ENCODE data around the gene KRT6B.

The KRT6B gene

DNA sequence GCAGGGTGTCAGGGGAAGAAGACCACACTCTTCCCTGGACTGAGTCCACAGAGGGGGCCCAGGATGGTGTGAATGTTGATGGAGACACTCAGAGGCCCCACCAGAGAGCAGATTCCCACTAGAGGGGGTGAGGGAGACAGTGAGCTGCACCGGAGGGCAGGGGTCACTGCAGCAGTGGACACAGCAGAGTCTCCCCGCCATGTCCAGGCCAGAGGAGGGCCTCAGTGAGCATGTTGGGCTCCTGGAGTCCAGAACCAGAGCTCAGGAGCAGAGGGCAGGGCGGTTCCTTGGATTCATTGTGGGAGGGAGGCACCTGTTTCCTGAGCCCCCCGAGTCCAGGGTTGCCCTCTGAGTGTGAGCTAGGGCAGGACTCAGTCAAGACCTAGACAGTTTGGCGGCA is 44.0 kb downstream of the KRT6B start:
- no peak for DNase-seq

- DNase-seq: no peak
Measured at GRCh38 chr12:52405922-52406385, 46.0 kb downstream of the KRT6B start, which contains the start of gene KRT82. Gene KRT82 (minus strand): TSS chr12:52406335. CDS start chr12:52406277, 58 bp downstream.

DNA sequence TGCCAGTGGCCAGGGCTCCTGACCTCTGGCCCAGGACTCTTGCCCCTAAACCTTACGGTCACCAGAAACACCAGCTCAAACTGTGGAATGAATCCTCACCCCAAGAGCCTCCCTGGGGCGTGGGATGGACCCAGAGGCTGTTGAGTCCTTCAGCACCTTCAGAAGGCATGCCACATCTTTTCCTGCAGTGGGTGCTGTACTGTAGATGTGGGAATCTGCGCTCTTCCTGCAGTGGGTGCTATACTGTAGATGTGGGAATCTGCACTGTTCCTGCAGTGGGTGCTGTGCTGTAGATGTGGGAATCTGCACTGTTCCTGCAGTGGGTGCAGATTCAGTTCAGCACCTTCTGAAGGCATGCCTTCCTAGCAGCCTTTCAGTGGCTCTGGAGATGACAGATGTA is 47.0 kb downstream of the KRT6B start:
- DNase-seq: no peak

DNA sequence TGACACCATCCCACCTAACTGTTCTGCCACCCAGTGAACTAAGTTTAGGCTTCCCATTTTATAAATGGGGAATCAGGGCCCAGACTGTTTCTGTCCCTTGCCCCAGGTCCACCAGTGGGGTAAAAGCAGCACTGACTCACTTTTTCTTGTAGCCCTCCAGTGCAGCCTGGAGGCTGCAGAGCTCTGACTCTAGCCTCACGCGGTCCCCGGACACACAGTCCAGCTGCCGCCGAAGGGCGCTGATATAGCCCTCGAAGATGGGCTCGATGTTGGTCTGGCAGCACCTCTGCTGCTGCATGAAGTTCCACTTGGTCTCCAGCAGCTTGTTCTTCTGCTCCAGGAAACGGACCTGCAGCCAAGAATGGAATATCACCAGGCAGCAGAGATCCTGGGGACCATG is 48.4 kb downstream of the KRT6B start:
- no peak for DNase-seq

DNA sequence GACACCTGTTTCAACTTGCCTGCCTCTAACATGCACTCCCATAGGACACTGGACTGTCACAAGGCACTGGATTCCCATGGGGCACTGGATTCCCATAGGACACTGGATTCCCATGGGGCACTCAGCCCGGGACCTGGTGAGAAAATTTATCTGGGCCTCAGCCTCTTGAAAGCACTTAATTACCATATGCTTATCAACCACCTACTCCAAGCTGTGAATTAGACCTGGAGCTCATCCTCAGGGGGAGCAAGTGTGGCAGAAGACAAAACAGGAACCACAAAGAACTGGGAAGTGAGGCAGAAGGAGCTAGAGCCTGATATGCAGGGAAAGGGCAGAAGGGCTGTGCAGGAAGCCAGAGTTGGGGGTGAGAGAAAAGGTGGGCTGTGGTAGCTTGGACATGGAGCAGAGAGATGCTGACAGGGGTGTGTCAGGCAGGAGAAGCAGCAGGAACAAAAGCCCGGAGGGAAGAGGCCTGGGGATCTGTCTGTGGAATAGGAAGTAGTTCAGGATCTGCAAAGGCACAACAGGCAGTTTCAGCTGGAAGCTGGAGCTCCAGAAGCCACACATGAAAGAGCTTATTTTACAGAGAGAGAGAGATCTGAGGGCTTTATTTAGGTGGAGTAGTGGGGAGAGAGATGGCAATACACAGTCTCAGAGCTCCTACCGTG is 48.9 kb downstream of the KRT6B start:
- DNase-seq: no peak

GRCh38 chr12:52402377-52402776 is 49.6 kb downstream of the KRT6B start:
- DNase-seq: no peak

DNA sequence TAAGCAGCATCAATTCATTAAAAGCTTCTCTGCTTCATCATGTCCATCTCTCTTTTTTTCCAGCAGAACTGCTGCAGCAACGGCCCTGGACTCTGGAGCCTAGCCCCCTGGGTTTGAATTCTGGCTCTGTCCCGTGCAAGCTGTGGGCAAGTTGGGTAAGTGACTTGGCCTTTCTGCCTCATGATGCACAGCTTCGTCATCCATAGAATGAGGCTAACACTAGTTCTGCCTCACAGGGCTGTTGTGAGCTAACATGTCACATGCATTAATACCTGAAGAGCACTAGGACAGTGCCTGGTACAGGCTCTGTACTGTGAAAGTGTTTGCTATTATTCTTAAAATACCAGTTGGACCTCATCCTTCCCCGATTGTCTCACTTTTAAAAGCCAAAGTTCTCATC is 50.0 kb downstream of the KRT6B start:
- no peak for DNase-seq

DNA sequence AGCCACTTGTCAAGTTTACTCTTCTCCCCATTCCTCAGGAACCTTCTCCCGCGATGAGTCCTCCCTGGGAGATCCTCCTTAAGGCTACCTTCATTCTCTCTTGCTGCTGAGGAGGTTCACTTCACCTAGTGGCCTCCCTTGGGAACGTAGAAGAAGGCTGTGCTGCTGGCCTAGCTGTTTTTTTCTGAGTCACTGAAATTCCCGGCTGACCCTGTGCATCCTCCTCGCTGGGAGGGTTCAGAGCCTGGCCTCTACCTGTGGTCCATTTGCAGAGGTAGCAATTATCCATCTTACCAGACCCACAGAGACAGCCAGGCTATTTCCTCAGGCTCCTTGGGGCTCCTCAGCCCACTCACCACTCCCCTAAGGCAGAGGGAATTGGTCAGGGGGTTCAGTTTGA is 50.4 kb downstream of the KRT6B start:
- no peak for DNase-seq

DNA sequence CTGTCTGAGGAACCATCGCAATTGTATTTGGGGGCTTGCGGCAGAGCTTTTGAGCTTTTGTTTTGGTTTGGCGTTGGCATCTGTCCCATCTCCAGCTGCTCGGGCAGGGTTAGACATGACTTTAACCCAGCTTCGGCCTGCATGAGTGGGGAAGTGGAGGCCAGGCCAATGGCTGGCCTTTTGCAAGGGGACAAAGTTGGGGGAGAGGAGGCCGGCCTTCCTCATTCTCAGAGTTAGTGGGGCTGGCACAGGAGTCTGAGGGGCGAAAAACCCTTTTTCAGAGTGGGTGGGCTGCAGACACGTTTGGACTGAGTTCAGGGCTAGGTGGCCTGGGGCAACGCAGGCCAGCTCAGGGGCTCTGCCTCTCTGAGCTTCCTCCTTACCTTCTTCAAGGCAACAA is 51.0 kb downstream of the KRT6B start:
- DNase-seq: no peak

DNA sequence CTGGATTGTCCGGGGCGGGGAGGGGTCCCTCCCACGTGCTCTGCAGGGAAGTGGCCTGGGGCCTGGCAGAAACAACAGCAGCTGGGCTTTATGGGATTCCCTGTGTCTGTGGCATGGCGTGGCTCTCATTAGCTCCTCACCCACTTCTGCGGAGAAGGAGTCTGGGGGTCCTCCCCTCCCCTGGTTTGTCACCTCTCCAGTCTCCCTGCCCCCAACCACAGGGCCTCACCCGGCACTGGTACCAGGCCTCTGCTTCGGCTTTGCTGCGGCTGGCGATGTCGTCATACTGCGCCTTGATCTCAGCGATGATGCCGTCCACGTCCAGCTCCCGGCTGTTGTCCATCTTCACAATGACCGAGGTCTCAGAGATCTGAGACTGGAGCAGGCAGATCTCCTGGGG is 52.2 kb downstream of the KRT6B start:
- DNase-seq: no peak

DNA sequence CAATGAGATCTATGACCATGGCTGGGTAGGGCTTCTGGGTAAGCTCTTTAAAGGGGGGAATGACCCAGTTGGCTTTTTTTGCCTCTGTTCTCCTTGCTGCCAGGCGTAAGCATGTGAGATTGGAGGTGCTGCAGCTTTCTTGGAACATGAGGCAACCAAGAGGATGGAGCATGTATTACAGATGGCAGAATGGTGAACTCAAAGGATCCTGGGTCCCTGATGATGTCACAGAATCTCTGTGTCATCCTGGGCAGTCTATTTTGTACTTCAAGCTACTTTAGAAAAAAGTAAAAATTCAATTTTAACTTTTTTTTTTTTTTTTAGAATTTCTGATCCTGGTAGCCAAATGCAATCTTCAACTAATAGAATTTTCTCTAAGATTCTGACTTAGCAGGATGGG is 53.8 kb downstream of the KRT6B start:
- no peak for DNase-seq

DNA sequence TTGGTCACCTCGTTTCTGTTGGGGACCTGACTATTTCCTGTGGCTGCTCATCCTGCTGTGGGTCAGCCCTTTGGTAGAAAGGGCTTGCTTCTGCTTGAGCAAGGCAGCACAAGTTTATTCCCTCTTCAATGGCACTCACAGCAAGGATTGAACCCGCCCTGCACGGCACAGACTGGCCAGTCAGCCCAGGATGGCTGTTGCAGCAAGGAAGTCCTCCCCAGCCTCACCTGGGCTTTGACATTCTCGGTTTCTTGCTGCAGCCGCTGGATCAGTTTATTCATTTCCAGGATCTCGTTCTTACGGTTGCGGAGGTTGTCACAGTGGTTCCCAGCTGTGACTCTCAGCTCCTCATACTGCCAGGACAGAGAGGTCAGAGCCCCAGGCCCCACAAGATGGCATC is 55.3 kb downstream of the KRT6B start:
- no peak for DNase-seq
